HG03139 (cell line): ENCODE measurements around the gene ZNF320.
A peak's percentile ranks its signal among the peaks of the same experiment; 100 is the strongest.
"Not testable (repeated sequence)": the region's sequence is repeated elsewhere in the genome, so short reads cannot be mapped to it uniquely, and the experiment has no call there.

ENCODE experiments used
- ATAC-seq: cut with Tn5 transposase; IDR thresholded peaks from one replicate; pipeline ENCODE4 v1.9.1; 2021; ENCODE audit not compliant: unreplicated experiment

ZNF320 gene

GRCh38 chr19:52897138-52897935, at the start of gene ZNF320:
TSS of gene ZNF320 (minus strand) at chr19:52897635. CDS start at chr19:52890255, 7,380 bp downstream.
- peak; percentile 98 for ATAC-seq

- no peak for ATAC-seq
These were observed 49.2 kb upstream of the ZNF320 start for GRCh38 chr19:52946322-52947310.

GRCh38 chr19:52945652-52946321, 48.4 kb upstream of the ZNF320 start:
- ATAC-seq, result no peak

- ATAC-seq, result not testable (repeated sequence)
These were observed 47.5 kb upstream of the ZNF320 start for GRCh38 chr19:52944703-52945493.

- no peak for ATAC-seq
These were observed 46.6 kb upstream of the ZNF320 start for GRCh38 chr19:52943884-52944643.

- no peak for ATAC-seq
These were observed 45.9 kb upstream of the ZNF320 start for GRCh38 chr19:52943134-52943883.

GRCh38 chr19:52942386-52943133, 45.1 kb upstream of the ZNF320 start:
- ATAC-seq, result peak; percentile 91

- no peak for ATAC-seq
These were observed 44.5 kb upstream of the ZNF320 start for GRCh38 chr19:52941941-52942385.

GRCh38 chr19:52941523-52941922, 44.1 kb upstream of the ZNF320 start:
- not testable (repeated sequence) for ATAC-seq

GRCh38 chr19:52940905-52941304, 43.5 kb upstream of the ZNF320 start:
- ATAC-seq, result not testable (repeated sequence)

GRCh38 chr19:52938761-52939160, 41.3 kb upstream of the ZNF320 start:
- no peak for ATAC-seq

GRCh38 chr19:52936954-52937325, 39.5 kb upstream of the ZNF320 start:
- no peak for ATAC-seq

GRCh38 chr19:52936151-52936953, 38.9 kb upstream of the ZNF320 start:
- no peak for ATAC-seq

GRCh38 chr19:52935434-52935833, 38.0 kb upstream of the ZNF320 start:
- no peak for ATAC-seq

- not testable (repeated sequence) for ATAC-seq
These were observed 27.2 kb upstream of the ZNF320 start for GRCh38 chr19:52924641-52925040.

GRCh38 chr19:52923778-52924593, 26.6 kb upstream of the ZNF320 start:
- no peak for ATAC-seq
